Colonic mucosa (tissue), 4 donors: ENCODE results near the gene IST1. TPM values are rescaled to one million over a fixed set of nuclear protein-coding genes. Genes with fewer than 3 reads are reported as not detected.

Experiments used
- DNase-seq: peaks from one replicate; pipeline ENCODE4 v3.0.0-alpha.2; 2020
- H3K27ac ChIP-seq: fragments of 200-600 bp; one replicate; pipeline ENCODE4 v1.8.0; 2021
- H3K27me3 ChIP-seq: fragments of 200-600 bp; one replicate; pipeline ENCODE4 v1.8.0; 2021
- H3K36me3 ChIP-seq: fragments of 200-600 bp; one replicate; pipeline ENCODE4 v1.8.0; 2021
- H3K4me1 ChIP-seq: fragments of 200-600 bp; one replicate; pipeline ENCODE4 v1.8.0; 2021; ENCODE audit warnings: mild to moderate bottlenecking
- H3K4me3 ChIP-seq: fragments of 200-600 bp; one replicate; pipeline ENCODE4 v1.8.0; 2021
- H3K9ac ChIP-seq, 2 donors: one replicate each; pipeline ENCODE4 v1.7.0; 2013; ENCODE audit warnings: control low read depth in 2 of 2, low read depth in 2 of 2, low read length in 2 of 2
- H3K9me3 ChIP-seq: fragments of 200-600 bp; one replicate; pipeline ENCODE4 v1.8.0; 2021
- CTCF ChIP-seq: fragments of 200-600 bp; IDR thresholded peaks from one replicate; pipeline ENCODE4 v1.8.0; 2022; ENCODE audit warnings: antibody characterized with exemption, mild to moderate bottlenecking
- intact Hi-C: fragments of 100-400 bp; cut with DNase I; formaldehyde crosslinking; loops from one replicate; pipeline ENCODE4 v1.14.1; 2022
- total RNA-seq, 2 donors: library from RNA; stranded (reverse); fragmentation: NEBNext Ultra II Directional in 1 of 2; extraction: Animal tissue kit (Norgen Biotek cat#: 25700) in 1 of 2; gene quantifications; one replicate each; pipeline ENCODE4 v1.2.1, GENCODE V29; 2021
- donor health status: healthy.
- donor health status: DM: no; HTN: no; CAD: no.
- donor health status: DM: no; HTN: no; CAD: no.

IST1 gene
- total RNA-seq, 2 donors from 2014 or later: 180 to 304 TPM

- H3K4me3 ChIP-seq: no peak overlapping the region
- peaks cover 12% of the 10 kb centered on the region for H3K4me1 ChIP-seq
- H3K36me3 ChIP-seq: peaks cover 18% of the 10 kb centered on the region
- TF ChIP-seq CTCF: no peak
- no peaks in the 10 kb centered on the region for H3K9me3 ChIP-seq
- intact Hi-C loops: no loop called here
- H3K27ac ChIP-seq: no peak overlapping the region
- no peak for DNase-seq
- no peaks in the 10 kb centered on the region for H3K27me3 ChIP-seq
- H3K9ac ChIP-seq: no peak overlapping the region
These were observed 34.8 kb downstream of the IST1 start for GRCh38 chr16:71930013-71930563.

- H3K36me3 ChIP-seq: peaks cover 18% of the 10 kb centered on the region
- DNase-seq: no peak
- no peak overlapping the region for H3K27ac ChIP-seq
These were observed 35.7 kb downstream of the IST1 start for GRCh38 chr16:71931001-71931400.

GRCh38 chr16:71931599-71931998, 36.3 kb downstream of the IST1 start:
- Histone ChIP-seq H3K36me3 (peaks cover 18% of the 10 kb centered on the region), H3K27ac (no peak overlapping the region), H3K27me3 (no peaks in the 10 kb centered on the region), H3K9ac (no peak overlapping the region), H3K4me3 (no peak overlapping the region), H3K4me1 (peaks cover 11% of the 10 kb centered on the region), H3K9me3 (no peaks in the 10 kb centered on the region)
- intact Hi-C loops: no loop called here
- no peak for DNase-seq
- TF ChIP-seq CTCF: no peak

More at GRCh38 chr16:71931001-71931400, 35.7 kb downstream of the IST1 start:
- intact Hi-C loops: no loop called here
- Histone ChIP-seq H3K4me1 (peaks cover 12% of the 10 kb centered on the region), H3K27me3 (no peaks in the 10 kb centered on the region), H3K9ac (no peak overlapping the region), H3K9me3 (no peaks in the 10 kb centered on the region), H3K4me3 (no peak overlapping the region)
- TF ChIP-seq CTCF: no peak

- intact Hi-C loops: no loop called here
- H3K27ac ChIP-seq: no peak overlapping the region
- peaks cover 14% of the 10 kb centered on the region for H3K36me3 ChIP-seq
- H3K4me3 ChIP-seq: no peak overlapping the region
- no peaks in the 10 kb centered on the region for H3K9me3 ChIP-seq
- no peak for TF ChIP-seq CTCF
- H3K4me1 ChIP-seq: no peaks in the 10 kb centered on the region
- no peak for DNase-seq
- no peaks in the 10 kb centered on the region for H3K27me3 ChIP-seq
- no peak overlapping the region for H3K9ac ChIP-seq
These were observed 37.7 kb downstream of the IST1 start for GRCh38 chr16:71933017-71933416.

GRCh38 chr16:71933913-71934695, 38.8 kb downstream of the IST1 start:
- no peaks in the 10 kb centered on the region for H3K9me3 ChIP-seq
- H3K4me1 ChIP-seq: no peaks in the 10 kb centered on the region
- DNase-seq: no peak
- TF ChIP-seq CTCF: no peak
- no peak overlapping the region for H3K27ac ChIP-seq
- no peaks in the 10 kb centered on the region for H3K27me3 ChIP-seq
- no peak overlapping the region for H3K4me3 ChIP-seq
- intact Hi-C loops: no loop called here
- H3K9ac ChIP-seq: no peak overlapping the region
- peaks cover 3% of the 10 kb centered on the region for H3K36me3 ChIP-seq
